Hepatocyte (in vitro differentiated cells): Measurements from ENCODE around the gene HYAL1. TPM values are rescaled to one million over a fixed set of nuclear protein-coding genes. Genes with fewer than 3 reads are reported as not detected.
"Not testable (repeated sequence)": the region's sequence is repeated elsewhere in the genome, so short reads cannot be mapped to it uniquely, and the experiment has no call there.

Experiments
- DNase-seq: peaks from one replicate; pipeline ENCODE4 v3.0.0-alpha.2; 2016; ENCODE audit warnings: low spot score
- H2AFZ ChIP-seq: fragments of 200-600 bp; sonication (generic); 2 replicates; pipeline ENCODE4 v1.6.0; 2016; ENCODE audit warnings: antibody characterized with exemption, mild to moderate bottlenecking
- H3K27ac ChIP-seq: fragments of 200-600 bp; sonication (generic); 2 replicates; pipeline ENCODE4 v1.5.1; 2016; ENCODE audit warnings: mild to moderate bottlenecking
- H3K27me3 ChIP-seq: fragments of 200-600 bp; sonication (generic); 2 replicates; pipeline ENCODE4 v1.6.1; 2016
- H3K36me3 ChIP-seq: fragments of 200-600 bp; sonication (generic); replicated peaks from 2 replicates; pipeline ENCODE4 v1.5.1; 2016; ENCODE audit warnings: low read depth; ENCODE audit not compliant: insufficient read depth
- H3K4me1 ChIP-seq: fragments of 200-600 bp; sonication (generic); 2 replicates; pipeline ENCODE4 v1.5.1; 2016; ENCODE audit warnings: mild to moderate bottlenecking, moderate library complexity; ENCODE audit not compliant: insufficient read depth
- H3K4me2 ChIP-seq: fragments of 200-600 bp; sonication (generic); 2 replicates; pipeline ENCODE4 v1.6.0; 2016
- H3K4me3 ChIP-seq: fragments of 200-600 bp; sonication (generic); 2 replicates; pipeline ENCODE4 v1.5.1; 2016; ENCODE audit warnings: mild to moderate bottlenecking
- H3K79me2 ChIP-seq: fragments of 200-600 bp; sonication (generic); 2 replicates; pipeline ENCODE4 v1.6.0; 2017; ENCODE audit warnings: mild to moderate bottlenecking
- H3K9me2 ChIP-seq: fragments of 200-600 bp; sonication (generic); replicated peaks from 2 replicates; pipeline ENCODE4 v1.6.0; 2017; ENCODE audit warnings: mild to moderate bottlenecking; ENCODE audit not compliant: insufficient read depth
- H3K9me3 ChIP-seq: fragments of 200-600 bp; sonication (generic); 2 replicates; pipeline ENCODE4 v1.5.1; 2016; ENCODE audit warnings: low read depth, mild to moderate bottlenecking
- H4K20me1 ChIP-seq: fragments of 200-600 bp; sonication (generic); 2 replicates; pipeline ENCODE4 v1.6.0; 2016; ENCODE audit warnings: mild to moderate bottlenecking; ENCODE audit not compliant: insufficient read depth, poor library complexity, severe bottlenecking
- EZH2 ChIP-seq: fragments of 200-600 bp; sonication (generic); IDR thresholded peaks from 2 replicates; pipeline ENCODE4 v1.6.1; 2016; ENCODE audit warnings: antibody characterized with exemption, mild to moderate bottlenecking, borderline replicate concordance
- EZH2phosphoT487 ChIP-seq: fragments of 200-600 bp; sonication (generic); IDR thresholded peaks from one replicate; pipeline ENCODE4 v1.6.1; 2018; ENCODE audit warnings: antibody characterized with exemption, mild to moderate bottlenecking, low read depth, moderate library complexity; ENCODE audit not compliant: unreplicated experiment, severe bottlenecking
- WGBS: methylation state at CpG from one replicate; pipeline ENCODE4 v1.1.6; 2016; ENCODE audit warnings: low lambda C conversion rate; ENCODE audit errors: missing lambda C conversion rate; 5-methylcytosine and 5-hydroxymethylcytosine counted together
- polyA plus RNA-seq: library from polyadenylated mRNA; unstranded; fragments of >200 nt; fragmentation: Nextera tagmentation; extraction: Ambion mirVana; gene quantifications from 2 replicates; pipeline ENCODE4 v1.2.1, GENCODE V29; 2016
- total RNA-seq: library from RNA; depleted of rRNA; stranded (reverse); fragments of >200 nt; gene quantifications from 2 replicates; pipeline ENCODE4 v1.2.3, GENCODE V29; 2014
- TF ChIP-seq, protein P1 (sequence below): fragments of 200-600 bp; sonication (generic); IDR thresholded peaks from 2 replicates; pipeline ENCODE4 v1.5.1; 2016; ENCODE audit warnings: antibody characterized with exemption, mild to moderate bottlenecking; ENCODE audit not compliant: poor library complexity

HYAL1 gene
- total and polyA plus RNA-seq, 2 experiments from 2014 or later: 11.8 to 22.3 TPM

DNA sequence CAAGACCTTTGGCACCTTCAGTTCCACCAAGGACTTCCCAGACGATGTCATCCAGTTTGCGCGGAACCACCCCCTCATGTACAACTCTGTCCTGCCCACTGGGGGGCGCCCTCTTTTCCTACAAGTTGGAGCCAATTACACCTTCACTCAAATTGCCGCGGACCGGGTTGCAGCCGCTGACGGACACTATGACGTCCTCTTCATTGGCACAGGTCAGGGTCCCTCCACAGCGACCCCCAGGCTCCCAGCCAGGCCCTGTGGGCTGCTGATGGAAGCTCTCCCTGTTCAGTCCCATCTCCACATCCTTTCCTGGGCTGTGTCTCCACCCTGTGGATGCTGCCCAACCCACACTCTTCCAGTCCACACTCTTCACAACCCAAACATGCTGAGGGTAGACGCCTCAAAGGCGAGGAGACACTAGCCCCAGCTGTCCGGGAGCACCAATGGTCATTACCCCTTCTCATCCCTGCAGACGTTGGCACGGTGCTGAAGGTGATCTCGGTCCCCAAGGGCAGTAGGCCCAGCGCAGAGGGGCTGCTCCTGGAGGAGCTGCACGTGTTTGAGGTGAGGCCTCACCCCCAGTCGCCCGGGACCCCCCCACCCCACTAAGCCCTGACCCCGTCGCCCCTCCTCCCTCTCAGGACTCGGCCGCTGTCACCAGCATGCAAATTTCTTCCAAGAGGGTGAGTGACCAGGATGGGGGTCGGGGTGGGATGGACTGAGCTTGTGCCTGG, 28.8 kb downstream of the HYAL1 start:
- Histone ChIP-seq H3K27me3 (peaks cover 10% of the 10 kb centered on the region), H2AFZ (no peak overlapping the region), H3K9me2 (no peaks in the 10 kb centered on the region), H3K79me2 (peaks cover 21% of the 10 kb centered on the region), H3K36me3 (no peaks in the 10 kb centered on the region), H3K4me1 (peaks cover 33% of the 10 kb centered on the region), H4K20me1 (no peaks in the 10 kb centered on the region), H3K4me3 (no peak overlapping the region), H3K9me3 (no peaks in the 10 kb centered on the region), H3K27ac (no peak overlapping the region), H3K4me2 (no peak overlapping the region)
- peak; percentile 83 for DNase-seq
- TF ChIP-seq, protein P1, sequence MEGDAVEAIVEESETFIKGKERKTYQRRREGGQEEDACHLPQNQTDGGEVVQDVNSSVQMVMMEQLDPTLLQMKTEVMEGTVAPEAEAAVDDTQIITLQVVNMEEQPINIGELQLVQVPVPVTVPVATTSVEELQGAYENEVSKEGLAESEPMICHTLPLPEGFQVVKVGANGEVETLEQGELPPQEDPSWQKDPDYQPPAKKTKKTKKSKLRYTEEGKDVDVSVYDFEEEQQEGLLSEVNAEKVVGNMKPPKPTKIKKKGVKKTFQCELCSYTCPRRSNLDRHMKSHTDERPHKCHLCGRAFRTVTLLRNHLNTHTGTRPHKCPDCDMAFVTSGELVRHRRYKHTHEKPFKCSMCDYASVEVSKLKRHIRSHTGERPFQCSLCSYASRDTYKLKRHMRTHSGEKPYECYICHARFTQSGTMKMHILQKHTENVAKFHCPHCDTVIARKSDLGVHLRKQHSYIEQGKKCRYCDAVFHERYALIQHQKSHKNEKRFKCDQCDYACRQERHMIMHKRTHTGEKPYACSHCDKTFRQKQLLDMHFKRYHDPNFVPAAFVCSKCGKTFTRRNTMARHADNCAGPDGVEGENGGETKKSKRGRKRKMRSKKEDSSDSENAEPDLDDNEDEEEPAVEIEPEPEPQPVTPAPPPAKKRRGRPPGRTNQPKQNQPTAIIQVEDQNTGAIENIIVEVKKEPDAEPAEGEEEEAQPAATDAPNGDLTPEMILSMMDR: peak; percentile 76
- no peak for TF ChIP-seq EZH2
- WGBS: 42% methylated on average over 20 of the region's 26 CpGs

DNA sequence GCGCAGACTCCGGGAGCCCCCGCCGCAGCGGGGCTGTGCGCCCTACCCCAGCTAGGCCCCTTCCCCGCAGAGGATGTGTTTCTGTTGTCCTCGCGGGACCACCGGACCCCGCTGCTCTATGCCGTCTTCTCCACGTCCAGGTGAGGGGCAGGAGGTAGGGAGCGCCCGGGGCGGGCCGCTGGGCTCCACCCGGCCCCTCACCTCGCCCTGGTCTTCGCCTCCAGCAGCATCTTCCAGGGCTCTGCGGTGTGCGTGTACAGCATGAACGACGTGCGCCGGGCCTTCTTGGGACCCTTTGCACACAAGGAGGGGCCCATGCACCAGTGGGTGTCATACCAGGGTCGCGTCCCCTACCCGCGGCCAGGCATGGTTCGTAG, 29.7 kb downstream of the HYAL1 start:
- no peak overlapping the region for H3K27ac ChIP-seq
- DNase-seq: no peak
- no peak overlapping the region for H2AFZ ChIP-seq
- H3K4me2 ChIP-seq: no peak overlapping the region
- H4K20me1 ChIP-seq: no peaks in the 10 kb centered on the region
- H3K36me3 ChIP-seq: no peaks in the 10 kb centered on the region
- H3K4me3 ChIP-seq: no peak overlapping the region
- no peak for TF ChIP-seq EZH2
- no peak for TF ChIP-seq EZH2phosphoT487
- TF ChIP-seq, protein P1: no peak
- H3K4me1 ChIP-seq: peaks cover 40% of the 10 kb centered on the region
- peaks cover 21% of the 10 kb centered on the region for H3K79me2 ChIP-seq
- H3K9me3 ChIP-seq: no peaks in the 10 kb centered on the region
- no peaks in the 10 kb centered on the region for H3K9me2 ChIP-seq
- peaks cover 10% of the 10 kb centered on the region for H3K27me3 ChIP-seq
- WGBS: 89% methylated on average over 21 of the region's 31 CpGs

DNA sequence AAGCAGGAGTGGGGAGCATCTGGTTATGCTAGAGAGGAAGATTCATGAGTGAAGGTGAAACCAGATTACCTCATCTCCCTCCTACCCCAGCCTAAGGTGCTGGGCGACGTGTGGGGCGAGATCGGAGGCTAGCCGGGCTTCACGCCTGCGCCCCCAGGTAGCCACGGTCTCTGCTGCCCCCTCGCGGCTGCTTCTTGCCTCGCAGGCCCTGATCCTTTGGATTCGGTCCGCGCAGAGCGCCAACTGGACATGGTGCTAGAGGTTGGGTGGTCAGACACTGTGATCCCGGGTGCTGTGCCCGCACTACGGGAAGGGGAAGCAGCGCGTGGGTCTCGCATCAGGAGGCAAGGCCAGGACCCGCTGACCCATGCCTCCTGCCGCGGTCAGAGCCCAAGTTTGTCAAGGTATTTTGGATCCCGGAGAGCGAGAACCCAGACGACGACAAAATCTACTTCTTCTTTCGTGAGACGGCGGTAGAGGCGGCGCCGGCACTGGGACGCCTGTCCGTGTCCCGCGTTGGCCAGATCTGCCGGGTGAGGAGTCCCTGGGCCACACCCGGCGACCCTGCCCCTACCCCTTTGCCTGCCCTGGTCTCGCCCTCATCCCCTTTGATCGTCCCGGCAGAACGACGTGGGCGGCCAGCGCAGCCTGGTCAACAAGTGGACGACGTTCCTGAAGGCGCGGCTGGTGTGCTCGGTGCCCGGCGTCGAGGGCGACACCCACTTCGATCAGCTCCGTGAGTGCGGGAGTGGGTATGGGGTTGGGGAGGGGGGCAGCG, 30.3 kb downstream of the HYAL1 start:
- Histone ChIP-seq H3K4me2 (peak overlapping the region; percentile 69), H4K20me1 (no peaks in the 10 kb centered on the region), H3K9me2 (no peaks in the 10 kb centered on the region), H2AFZ (no peak overlapping the region), H3K36me3 (no peaks in the 10 kb centered on the region), H3K79me2 (peaks cover 21% of the 10 kb centered on the region), H3K27ac (no peak overlapping the region), H3K4me3 (no peak overlapping the region), H3K27me3 (peaks cover 10% of the 10 kb centered on the region), H3K4me1 (peaks cover 45% of the 10 kb centered on the region), H3K9me3 (no peaks in the 10 kb centered on the region)
- WGBS: 22% methylated on average over 50 of the region's 61 CpGs
- TF ChIP-seq, protein P1: peak; percentile 99
- no peak for TF ChIP-seq EZH2
- peak; percentile 90 for DNase-seq

DNA sequence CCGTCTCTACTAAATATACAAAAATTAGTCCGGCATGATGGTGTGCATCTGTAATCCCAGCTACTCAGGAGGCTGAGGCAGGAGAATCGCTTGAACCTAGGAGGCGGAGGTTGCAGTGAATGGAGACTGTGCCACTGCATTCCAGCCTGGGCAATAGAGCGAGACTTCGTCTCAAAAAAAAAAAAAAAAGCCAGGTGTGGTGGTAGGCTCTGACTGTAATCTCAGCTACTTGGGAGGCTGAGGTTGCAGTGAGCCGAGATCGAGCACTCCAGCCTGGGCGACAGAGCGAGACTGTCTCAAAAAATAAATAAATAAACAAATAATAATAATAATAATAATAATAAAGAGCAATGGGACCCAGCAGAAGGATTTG, 30.9 kb downstream of the HYAL1 start:
- 89% methylated on average over 10 of the region's 10 CpGs for WGBS
- Histone ChIP-seq H3K4me2 (peak overlapping the region; percentile 69), H3K27ac (peak overlapping the region; percentile 91), H3K79me2 (peaks cover 21% of the 10 kb centered on the region), H3K4me1 (peaks cover 51% of the 10 kb centered on the region), H3K27me3 (peaks cover 10% of the 10 kb centered on the region)
- not testable (repeated sequence) for H3K4me3 ChIP-seq, H2AFZ ChIP-seq, H3K36me3 ChIP-seq, DNase-seq, H4K20me1 ChIP-seq, H3K9me3 ChIP-seq, H3K9me2 ChIP-seq
